NT2/D1 (cell line): Measurements from ENCODE around the gene CEMIP2.
A peak's percentile ranks its signal among the peaks of the same experiment; 100 is the strongest.

Experiments used
- DNase-seq: peaks from one replicate; pipeline ENCODE4 v3.0.0-alpha.2; 2011; ENCODE audit warnings: low read depth, low spot score
- H3K27me3 ChIP-seq: 2 replicates; pipeline ENCODE4 v1.6.0; 2011; ENCODE audit warnings: mild to moderate bottlenecking; ENCODE audit not compliant: insufficient read length, insufficient read depth
- H3K36me3 ChIP-seq: 2 replicates; pipeline ENCODE4 v1.6.1; 2011; ENCODE audit warnings: mild to moderate bottlenecking, low read length, mixed read lengths; ENCODE audit not compliant: insufficient read depth, insufficient read length
- H3K4me1 ChIP-seq: 2 replicates; pipeline ENCODE4 v1.5.1; 2011; ENCODE audit not compliant: insufficient read depth, insufficient read length
- H3K4me3 ChIP-seq: 2 replicates; pipeline ENCODE4 v1.5.1; 2011; ENCODE audit warnings: low read depth; ENCODE audit not compliant: insufficient read length
- H3K9ac ChIP-seq: 2 replicates; pipeline ENCODE4 v1.6.0; 2011; ENCODE audit warnings: low read depth; ENCODE audit not compliant: insufficient read length
- H3K9me3 ChIP-seq: 2 replicates; pipeline ENCODE4 v1.5.1; 2011; ENCODE audit warnings: mild to moderate bottlenecking, low read length; ENCODE audit not compliant: insufficient read depth
- SUZ12 ChIP-seq: IDR thresholded peaks from 2 replicates; pipeline ENCODE4 v1.6.1; 2011; ENCODE audit not compliant: insufficient read length, insufficient read depth; ENCODE audit errors: extremely low read depth
- YY1 ChIP-seq: IDR thresholded peaks from 2 replicates; pipeline ENCODE4 v1.6.1; 2011; ENCODE audit not compliant: insufficient read length, insufficient read depth
- ZNF274 ChIP-seq: IDR thresholded peaks from 2 replicates; pipeline ENCODE4 v1.6.1; 2011; ENCODE audit warnings: mild to moderate bottlenecking, low read depth, low read length

Gene CEMIP2

DNA sequence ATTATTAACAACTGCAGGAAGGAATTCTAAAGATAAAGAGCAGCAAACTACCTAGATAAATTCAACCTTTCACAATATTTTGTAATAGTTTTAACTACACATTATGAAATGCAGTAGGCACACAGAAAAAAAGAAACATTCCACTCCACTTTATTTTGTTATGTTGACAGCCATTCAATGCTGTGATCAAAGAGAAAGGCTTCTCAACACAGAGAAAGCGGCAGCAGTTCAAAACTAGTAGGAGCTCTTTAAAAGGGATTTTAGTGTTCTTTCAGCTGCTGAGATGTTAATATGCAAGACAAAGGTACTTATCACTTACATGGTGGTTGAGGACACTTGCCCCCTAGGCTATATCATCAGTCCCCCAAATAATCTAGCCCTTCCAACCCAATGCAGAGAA lies 11.6 kb downstream of the CEMIP2 start:
- Histone ChIP-seq H3K4me1 (no peaks in the 10 kb centered on the region), H3K9ac (no peak overlapping the region)

DNA sequence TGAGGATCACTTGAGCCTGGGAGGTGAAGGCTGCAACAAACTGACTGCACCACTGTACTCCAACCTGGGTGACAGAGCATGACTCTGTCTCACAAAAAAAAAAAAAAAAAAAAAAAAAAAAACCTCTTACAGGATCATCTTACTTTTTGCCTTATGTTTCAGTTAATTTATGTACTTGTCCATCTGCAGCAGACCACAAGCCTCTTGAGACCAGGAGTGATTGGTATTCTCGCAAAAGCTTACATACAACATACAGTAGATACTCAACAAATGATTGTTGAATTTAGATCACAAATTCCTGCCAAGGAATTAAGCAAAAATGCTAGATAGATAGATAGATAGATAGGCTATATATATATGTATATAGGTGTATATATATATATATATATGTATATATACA lies 12.4 kb downstream of the CEMIP2 start:
- Histone ChIP-seq H3K4me3 (no peak overlapping the region), H3K36me3 (no peaks in the 10 kb centered on the region), H3K9ac (no peak overlapping the region), H3K9me3 (peaks cover 3% of the 10 kb centered on the region; the same call in 1 of the 2 replicates), H3K4me1 (no peaks in the 10 kb centered on the region), H3K27me3 (no peaks in the 10 kb centered on the region)
- TF ChIP-seq YY1 (no peak), SUZ12 (no peak), ZNF274 (no peak)
- DNase-seq = no peak

More for the DNA sequence above, 11.6 kb downstream of the CEMIP2 start:
- Histone ChIP-seq H3K4me3 (no peak overlapping the region), H3K9me3 (peaks cover 3% of the 10 kb centered on the region; the same call in 1 of the 2 replicates), H3K27me3 (no peaks in the 10 kb centered on the region), H3K36me3 (no peaks in the 10 kb centered on the region)
- peak; percentile 81 for DNase-seq
- no peak for TF ChIP-seq YY1
- no peak for TF ChIP-seq ZNF274
- TF ChIP-seq SUZ12 = no peak

DNA sequence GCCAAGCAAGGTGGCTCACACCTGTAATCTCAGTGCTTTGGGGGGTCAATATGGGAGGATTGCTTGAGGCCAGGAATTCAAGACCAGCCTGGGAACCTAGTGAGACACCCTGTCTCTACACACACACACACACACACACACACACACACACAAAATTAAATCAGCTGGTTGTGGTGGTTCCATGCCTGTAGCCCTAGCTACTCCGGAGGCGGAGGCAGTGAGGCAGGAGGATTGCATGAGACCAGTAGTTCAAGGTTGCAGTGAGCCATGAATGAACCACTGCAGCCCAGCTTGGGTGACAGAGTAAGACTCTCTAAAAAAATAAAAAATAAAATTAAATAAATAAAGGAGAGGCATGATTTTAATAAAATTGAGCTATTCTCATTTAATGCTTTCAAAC lies 13.1 kb downstream of the CEMIP2 start:
- Histone ChIP-seq H3K27me3 (no peaks in the 10 kb centered on the region), H3K4me1 (no peaks in the 10 kb centered on the region), H3K4me3 (no peak overlapping the region), H3K9me3 (peaks cover 3% of the 10 kb centered on the region; the same call in 1 of the 2 replicates), H3K36me3 (peaks cover 2% of the 10 kb centered on the region), H3K9ac (no peak overlapping the region)
- no peak for DNase-seq
- TF ChIP-seq SUZ12 = no peak
- no peak for TF ChIP-seq YY1
- no peak for TF ChIP-seq ZNF274

DNA sequence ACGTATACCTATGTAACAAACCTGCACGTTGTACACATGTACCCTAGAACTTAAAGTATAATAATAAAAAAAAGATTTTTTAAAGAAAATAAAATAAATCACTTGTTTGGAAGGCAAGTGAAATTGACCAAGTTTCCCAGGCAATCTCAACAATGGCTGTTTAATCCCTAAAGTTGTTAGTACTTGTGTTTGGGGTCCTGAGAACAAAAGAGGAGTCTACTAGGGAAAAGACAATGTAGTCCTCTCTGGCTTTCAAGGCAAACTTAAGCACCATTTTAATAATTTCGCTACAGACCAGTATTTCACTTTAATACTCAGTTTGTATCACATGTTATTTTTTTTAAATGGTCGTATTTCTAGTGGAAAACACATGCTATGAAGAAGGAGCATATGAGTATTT lies 14.2 kb downstream of the CEMIP2 start:
- Histone ChIP-seq H3K9ac (no peak overlapping the region), H3K36me3 (peaks cover 11% of the 10 kb centered on the region), H3K4me1 (no peaks in the 10 kb centered on the region), H3K9me3 (peaks cover 3% of the 10 kb centered on the region; the same call in 1 of the 2 replicates), H3K4me3 (no peak overlapping the region), H3K27me3 (no peaks in the 10 kb centered on the region)
- no peak for DNase-seq
- TF ChIP-seq ZNF274 = no peak
- no peak for TF ChIP-seq SUZ12
- TF ChIP-seq YY1 = no peak

DNA sequence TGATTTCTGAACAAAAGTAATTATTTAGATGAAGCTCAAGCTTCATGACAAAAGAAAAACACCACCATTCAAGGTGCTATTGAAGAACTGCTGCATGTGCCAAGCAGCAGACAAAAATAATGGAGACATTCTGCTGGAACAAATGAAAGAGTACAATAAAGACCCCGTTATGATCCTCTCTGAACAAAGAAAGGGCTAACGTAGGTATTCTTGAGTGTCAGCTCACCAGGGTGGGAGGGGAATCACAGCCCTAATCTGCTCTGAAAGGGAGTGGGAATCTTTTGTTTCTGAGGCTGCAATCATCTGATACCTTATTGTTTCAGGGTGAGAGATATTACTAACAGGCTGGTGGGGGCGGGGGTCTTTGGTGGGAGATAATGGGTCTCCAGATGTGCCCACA lies 15.4 kb downstream of the CEMIP2 start:
- Histone ChIP-seq H3K4me1 (no peaks in the 10 kb centered on the region), H3K27me3 (no peaks in the 10 kb centered on the region), H3K4me3 (no peak overlapping the region), H3K9ac (no peak overlapping the region), H3K9me3 (peaks cover 3% of the 10 kb centered on the region; the same call in 1 of the 2 replicates), H3K36me3 (peaks cover 22% of the 10 kb centered on the region)
- TF ChIP-seq ZNF274 = no peak
- no peak for TF ChIP-seq SUZ12
- TF ChIP-seq YY1 = no peak
- DNase-seq = no peak

- Histone ChIP-seq H3K9ac (no peak overlapping the region), H3K27me3 (no peaks in the 10 kb centered on the region), H3K4me3 (no peak overlapping the region), H3K9me3 (peaks cover 3% of the 10 kb centered on the region; the same call in 1 of the 2 replicates), H3K36me3 (peaks cover 28% of the 10 kb centered on the region), H3K4me1 (no peaks in the 10 kb centered on the region)
- no peak for DNase-seq
- no peak for TF ChIP-seq ZNF274
- no peak for TF ChIP-seq SUZ12
- TF ChIP-seq YY1 = no peak
These were observed 16.0 kb downstream of the CEMIP2 start for GRCh38 chr9:71752352-71752751.

- no peak for TF ChIP-seq ZNF274
- TF ChIP-seq SUZ12 = no peak
- TF ChIP-seq YY1 = no peak
- H3K9ac ChIP-seq = no peak overlapping the region
- peaks cover 3% of the 10 kb centered on the region; the same call in 1 of the 2 replicates for H3K9me3 ChIP-seq
- H3K4me3 ChIP-seq = no peak overlapping the region
- no peaks in the 10 kb centered on the region for H3K27me3 ChIP-seq
- peaks cover 61% of the 10 kb centered on the region for H3K36me3 ChIP-seq
- no peak for DNase-seq
- peaks cover 2% of the 10 kb centered on the region for H3K4me1 ChIP-seq
These were observed 20.0 kb downstream of the CEMIP2 start for GRCh38 chr9:71748280-71748743.

DNA sequence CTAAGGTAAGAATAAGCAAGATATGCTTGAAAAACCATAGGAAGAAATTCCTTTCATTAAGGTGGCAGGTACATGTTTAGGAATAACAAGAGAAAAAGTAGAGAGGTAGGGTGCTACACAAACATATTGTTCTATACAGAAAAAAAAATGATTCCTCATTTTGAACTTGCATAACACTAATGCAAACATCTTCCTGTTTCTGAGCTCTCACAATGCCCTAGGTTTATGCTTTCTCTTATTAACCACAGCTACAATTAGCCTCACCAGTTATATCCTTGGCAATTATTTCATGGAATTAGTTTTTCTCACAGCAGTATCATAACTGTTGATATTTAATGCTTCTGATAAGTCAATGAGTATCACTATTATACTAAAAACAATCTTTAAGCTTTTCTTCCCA lies 20.7 kb downstream of the CEMIP2 start:
- Histone ChIP-seq H3K4me3 (no peak overlapping the region), H3K4me1 (peaks cover 2% of the 10 kb centered on the region), H3K9ac (no peak overlapping the region), H3K36me3 (peaks cover 68% of the 10 kb centered on the region), H3K27me3 (no peaks in the 10 kb centered on the region), H3K9me3 (no peaks in the 10 kb centered on the region)
- DNase-seq = no peak
- TF ChIP-seq SUZ12 (no peak), YY1 (no peak), ZNF274 (no peak)
